HEK293 (cell line): Measurements from ENCODE around the gene KLK7.

Experiments
- SP2 ChIP-seq: fragments of 450-650 bp; formaldehyde crosslinking; IDR thresholded peaks from 2 replicates; pipeline ENCODE4 v1.5.1; 2016; ENCODE audit warnings: missing biosample characterization, missing genetic modification characterization
- YY1 ChIP-seq: fragments of 450-650 bp; formaldehyde crosslinking; IDR thresholded peaks from 2 replicates; pipeline ENCODE4 v1.5.1; 2018; ENCODE audit warnings: missing biosample characterization, missing genetic modification characterization
- ZBTB21 ChIP-seq: fragments of 450-650 bp; formaldehyde crosslinking; IDR thresholded peaks from 2 replicates; pipeline ENCODE4 v1.5.1; 2017; ENCODE audit warnings: missing biosample characterization, missing genetic modification characterization
- ZNF433 ChIP-seq: fragments of 450-650 bp; formaldehyde crosslinking; IDR thresholded peaks from 2 replicates; pipeline ENCODE4 v1.5.1; 2016; ENCODE audit warnings: missing biosample characterization, missing genetic modification characterization, low read depth
- ZNF473 ChIP-seq: fragments of 450-650 bp; formaldehyde crosslinking; IDR thresholded peaks from 2 replicates; pipeline ENCODE4 v1.5.1; 2017; ENCODE audit warnings: missing biosample characterization, missing genetic modification characterization
- ZXDB ChIP-seq: fragments of 450-650 bp; formaldehyde crosslinking; IDR thresholded peaks from 2 replicates; pipeline ENCODE4 v1.5.1; 2016; ENCODE audit warnings: missing biosample characterization, missing genetic modification characterization

DNA sequence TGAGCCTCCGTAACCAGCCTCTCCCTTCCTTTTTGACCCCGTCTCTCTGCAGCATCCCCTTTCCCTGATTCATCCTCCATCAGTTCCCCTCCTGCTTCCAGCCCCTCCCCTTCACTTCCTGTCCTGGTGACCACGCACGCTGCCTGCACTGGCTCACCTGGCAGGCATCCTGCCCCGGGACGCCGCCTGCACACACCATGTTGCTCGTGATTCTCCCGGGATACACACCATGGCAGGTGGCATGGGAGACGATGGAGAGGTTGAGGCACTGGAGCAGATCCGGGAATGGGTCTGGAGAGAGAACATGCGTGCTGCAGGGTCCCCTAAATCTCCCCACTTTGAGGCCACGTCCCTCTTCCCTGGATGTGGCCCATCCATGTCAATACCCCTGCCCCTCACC lies 46.9 kb upstream of the KLK7 start:
- no peak for TF ChIP-seq ZXDB (tag by site-specific recombination)
- TF ChIP-seq ZNF473 (tag by site-specific recombination), result no peak
- TF ChIP-seq YY1 (tag by site-specific recombination), result no peak
- TF ChIP-seq SP2, result no peak
- TF ChIP-seq ZBTB21 (tag by site-specific recombination), result no peak
- TF ChIP-seq ZNF433 (tag by site-specific recombination), result no peak
